ENCODE measurements around the gene SRCAP. TPM values are rescaled to one million over a fixed set of nuclear protein-coding genes. Genes with fewer than 3 reads are reported as not detected.

The SRCAP gene
- polyA plus RNA-seq, 1 experiment = 4.4 TPM

DNA sequence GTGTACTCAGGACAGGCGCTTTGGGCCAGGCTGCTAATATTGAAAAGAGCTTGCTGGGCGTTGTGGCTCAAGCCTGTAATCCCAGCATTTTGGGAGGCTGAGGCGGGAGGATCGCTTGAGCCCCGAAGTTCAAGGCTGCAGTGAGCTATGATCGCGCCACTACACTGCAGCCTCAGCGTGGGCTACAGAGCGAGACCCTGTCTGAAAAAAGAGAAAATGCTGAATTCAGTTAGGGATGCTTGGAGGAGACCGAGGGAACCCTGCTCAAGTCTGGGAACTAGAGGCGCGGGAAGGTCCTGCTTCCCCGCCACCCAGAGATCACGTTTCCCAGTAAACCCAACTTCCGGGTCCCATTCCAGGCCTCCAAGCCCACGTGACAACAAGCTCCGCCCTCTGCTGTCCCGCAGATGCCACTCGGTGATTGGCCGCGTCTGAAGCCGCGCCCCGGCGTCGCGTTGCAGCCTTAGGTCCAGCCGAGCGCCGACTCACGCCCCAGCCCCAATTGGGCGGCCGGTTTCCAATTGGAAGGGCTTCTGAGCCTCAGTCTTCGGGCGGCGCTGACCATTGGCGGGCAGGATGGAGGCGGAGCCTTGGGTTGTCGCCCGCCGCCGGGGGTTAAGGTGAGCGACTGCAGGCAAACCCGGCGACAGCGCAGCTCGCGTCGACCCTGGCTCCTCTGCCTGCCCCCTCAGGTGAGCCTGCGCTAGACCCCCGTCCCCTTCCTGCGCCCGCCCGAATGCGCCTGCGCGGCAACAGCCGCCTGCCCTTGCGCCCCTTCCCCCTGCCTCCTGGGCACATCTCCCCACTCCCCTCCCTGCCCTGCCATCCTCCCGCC is 49.0 kb downstream of the SRCAP start, which contains the start of gene PHKG2:
Gene PHKG2, plus strand, starts transcription at position 627 of the 835 bp plus-strand sequence. CDS start 396 bp downstream, outside the sequence.
- Histone ChIP-seq H3K36me3 (ENCODE audit: control insufficient read depth, insufficient read depth, low read length) (peaks cover 11% of the 10 kb centered on the region), H3K4me3 (ENCODE audit: low read depth, low read length) (peak within 1 kb of the TSS; percentile 99), H3K27me3 (ENCODE audit: control insufficient read depth, insufficient read depth, low read length) (no peaks in the 10 kb centered on the region)
- POLR2A ChIA-PET = interaction anchor here (0.6 kb wide), 1 partner anchor 50 kb away, joined by 3 read pairs; no protein-coding TSS in a partner anchor
- CTCF ChIA-PET = interaction anchor here (1.3 to 1.8 kb wide), 2 partner anchors 12 to 119 kb away, joined by 3 read pairs; no protein-coding TSS in a partner anchor
- DNase-seq (ENCODE audit: low read depth) = peak; percentile 95
- TF ChIP-seq, protein P1, sequence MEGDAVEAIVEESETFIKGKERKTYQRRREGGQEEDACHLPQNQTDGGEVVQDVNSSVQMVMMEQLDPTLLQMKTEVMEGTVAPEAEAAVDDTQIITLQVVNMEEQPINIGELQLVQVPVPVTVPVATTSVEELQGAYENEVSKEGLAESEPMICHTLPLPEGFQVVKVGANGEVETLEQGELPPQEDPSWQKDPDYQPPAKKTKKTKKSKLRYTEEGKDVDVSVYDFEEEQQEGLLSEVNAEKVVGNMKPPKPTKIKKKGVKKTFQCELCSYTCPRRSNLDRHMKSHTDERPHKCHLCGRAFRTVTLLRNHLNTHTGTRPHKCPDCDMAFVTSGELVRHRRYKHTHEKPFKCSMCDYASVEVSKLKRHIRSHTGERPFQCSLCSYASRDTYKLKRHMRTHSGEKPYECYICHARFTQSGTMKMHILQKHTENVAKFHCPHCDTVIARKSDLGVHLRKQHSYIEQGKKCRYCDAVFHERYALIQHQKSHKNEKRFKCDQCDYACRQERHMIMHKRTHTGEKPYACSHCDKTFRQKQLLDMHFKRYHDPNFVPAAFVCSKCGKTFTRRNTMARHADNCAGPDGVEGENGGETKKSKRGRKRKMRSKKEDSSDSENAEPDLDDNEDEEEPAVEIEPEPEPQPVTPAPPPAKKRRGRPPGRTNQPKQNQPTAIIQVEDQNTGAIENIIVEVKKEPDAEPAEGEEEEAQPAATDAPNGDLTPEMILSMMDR (IDR thresholded peaks at IDR 0.05; ENCODE audit: insufficient read depth, low read depth, low read length) = no peak

DNA sequence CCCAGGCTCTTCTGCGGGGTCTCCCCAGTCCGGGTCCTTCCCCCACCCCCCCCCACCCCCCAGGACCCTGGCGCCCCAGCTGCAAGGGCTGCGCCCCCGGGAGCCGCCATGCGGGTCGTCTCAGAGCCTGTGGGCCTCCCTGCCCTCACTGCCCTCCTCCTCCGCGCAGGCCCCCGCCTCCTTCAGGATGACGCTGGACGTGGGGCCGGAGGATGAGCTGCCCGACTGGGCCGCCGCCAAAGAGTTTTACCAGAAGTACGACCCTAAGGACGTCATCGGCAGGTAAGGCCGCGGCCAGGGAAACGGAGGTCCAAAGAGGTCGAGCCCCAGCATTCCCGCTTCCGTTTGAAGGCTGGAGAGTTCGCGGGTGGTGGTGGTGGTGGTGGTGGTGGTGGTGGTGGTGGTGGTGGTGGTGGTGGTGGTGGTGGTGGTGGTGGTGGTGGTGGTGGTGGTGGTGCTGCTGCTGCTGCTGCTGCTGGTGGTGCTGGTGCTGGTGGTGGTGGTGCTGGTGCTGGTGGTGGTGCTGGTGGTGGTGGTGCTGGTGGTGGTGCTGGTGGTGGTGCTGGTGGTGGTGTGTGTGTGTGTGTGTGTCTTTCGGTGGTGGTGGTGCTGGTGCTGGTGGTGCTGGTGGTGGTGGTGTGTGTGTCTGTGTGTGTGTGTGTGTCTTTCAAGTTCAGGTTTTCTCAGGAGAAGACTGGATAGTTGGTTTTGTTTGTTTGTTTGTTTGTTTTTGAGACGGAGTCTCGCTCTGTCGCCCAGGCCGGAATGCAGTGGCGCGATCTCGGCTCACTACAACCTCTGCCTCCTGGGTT is 49.9 kb downstream of the SRCAP start:
- Histone ChIP-seq H3K4me3 (ENCODE audit: low read depth, low read length) (peak overlapping the region; percentile 99), H3K27me3 (ENCODE audit: control insufficient read depth, insufficient read depth, low read length) (no peaks in the 10 kb centered on the region), H3K36me3 (ENCODE audit: control insufficient read depth, insufficient read depth, low read length) (peaks cover 14% of the 10 kb centered on the region)
- ChIA-PET CTCF (interaction anchor here (1.3 to 1.8 kb wide), 2 partner anchors 11 to 120 kb away, joined by 3 read pairs; no protein-coding TSS in a partner anchor), POLR2A (no interaction called here)
- TF ChIP-seq, protein P1 (IDR thresholded peaks at IDR 0.05; ENCODE audit: insufficient read depth, low read depth, low read length) = no peak
- no peak for DNase-seq (ENCODE audit: low read depth)

DNA sequence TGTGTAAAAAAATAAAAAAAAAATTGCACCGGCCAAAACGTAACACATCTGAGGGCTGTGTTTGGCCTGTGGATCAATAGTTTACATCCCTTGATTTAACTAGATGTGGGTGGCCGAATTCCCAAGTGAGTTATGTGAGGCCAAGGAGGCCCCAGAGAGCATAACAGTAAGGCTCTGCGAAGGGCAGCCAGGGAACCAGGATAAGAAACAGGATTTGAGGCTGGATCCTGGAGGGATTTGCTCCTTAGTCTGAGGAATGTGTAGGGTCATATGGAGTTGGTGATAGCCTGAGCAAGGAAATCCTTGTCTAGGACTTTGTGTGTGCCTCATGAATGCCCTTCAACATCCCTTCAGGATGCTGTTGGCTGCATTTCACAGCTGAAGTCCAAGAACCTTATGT is 51.2 kb downstream of the SRCAP start:
- Histone ChIP-seq H3K4me3 (ENCODE audit: low read depth, low read length) (no peak overlapping the region), H3K27me3 (ENCODE audit: control insufficient read depth, insufficient read depth, low read length) (no peaks in the 10 kb centered on the region), H3K36me3 (ENCODE audit: control insufficient read depth, insufficient read depth, low read length) (peaks cover 11% of the 10 kb centered on the region)
- no peak for DNase-seq (ENCODE audit: low read depth)
- TF ChIP-seq, protein P1 (IDR thresholded peaks at IDR 0.05; ENCODE audit: insufficient read depth, low read depth, low read length) = no peak
- ChIA-PET CTCF (no interaction called here), POLR2A (no interaction called here)

DNA sequence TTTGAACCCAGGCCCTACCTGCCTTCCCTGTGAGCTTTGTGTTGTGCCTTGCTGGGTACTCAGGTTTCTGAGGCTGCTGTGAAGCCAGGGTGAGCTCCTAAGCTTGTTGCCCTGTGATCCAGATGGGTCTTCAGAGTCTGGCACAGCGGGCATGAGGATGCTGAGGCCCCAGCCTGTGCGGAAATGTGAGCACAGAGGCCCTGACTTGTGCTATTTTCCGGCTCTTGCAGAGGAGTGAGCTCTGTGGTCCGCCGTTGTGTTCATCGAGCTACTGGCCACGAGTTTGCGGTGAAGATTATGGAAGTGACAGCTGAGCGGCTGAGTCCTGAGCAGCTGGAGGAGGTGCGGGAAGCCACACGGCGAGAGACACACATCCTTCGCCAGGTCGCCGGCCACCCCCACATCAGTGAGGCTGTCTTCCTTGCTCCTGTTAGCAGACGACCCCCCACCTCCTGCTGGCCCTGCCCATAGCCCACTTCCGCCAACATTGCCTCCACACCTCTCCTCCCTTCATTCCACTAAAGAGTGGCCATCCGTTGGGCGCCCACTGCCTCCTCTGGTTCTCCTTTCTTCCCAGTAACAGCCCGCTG is 52.0 kb downstream of the SRCAP start:
- ChIA-PET POLR2A (no interaction called here), CTCF (no interaction called here)
- TF ChIP-seq, protein P1 (IDR thresholded peaks at IDR 0.05; ENCODE audit: insufficient read depth, low read depth, low read length) = no peak
- Histone ChIP-seq H3K27me3 (ENCODE audit: control insufficient read depth, insufficient read depth, low read length) (no peaks in the 10 kb centered on the region), H3K4me3 (ENCODE audit: low read depth, low read length) (no peak overlapping the region), H3K36me3 (ENCODE audit: control insufficient read depth, insufficient read depth, low read length) (peaks cover 12% of the 10 kb centered on the region)
- no peak for DNase-seq (ENCODE audit: low read depth)
